NCI-H2029 (cell line): Measurements from ENCODE around the gene PKN1.

Experiments used
- DNase-seq: peaks from one replicate; lab custom pipeline; 2025; lab: John Stamatoyannopoulos, UW

PKN1 gene

DNA sequence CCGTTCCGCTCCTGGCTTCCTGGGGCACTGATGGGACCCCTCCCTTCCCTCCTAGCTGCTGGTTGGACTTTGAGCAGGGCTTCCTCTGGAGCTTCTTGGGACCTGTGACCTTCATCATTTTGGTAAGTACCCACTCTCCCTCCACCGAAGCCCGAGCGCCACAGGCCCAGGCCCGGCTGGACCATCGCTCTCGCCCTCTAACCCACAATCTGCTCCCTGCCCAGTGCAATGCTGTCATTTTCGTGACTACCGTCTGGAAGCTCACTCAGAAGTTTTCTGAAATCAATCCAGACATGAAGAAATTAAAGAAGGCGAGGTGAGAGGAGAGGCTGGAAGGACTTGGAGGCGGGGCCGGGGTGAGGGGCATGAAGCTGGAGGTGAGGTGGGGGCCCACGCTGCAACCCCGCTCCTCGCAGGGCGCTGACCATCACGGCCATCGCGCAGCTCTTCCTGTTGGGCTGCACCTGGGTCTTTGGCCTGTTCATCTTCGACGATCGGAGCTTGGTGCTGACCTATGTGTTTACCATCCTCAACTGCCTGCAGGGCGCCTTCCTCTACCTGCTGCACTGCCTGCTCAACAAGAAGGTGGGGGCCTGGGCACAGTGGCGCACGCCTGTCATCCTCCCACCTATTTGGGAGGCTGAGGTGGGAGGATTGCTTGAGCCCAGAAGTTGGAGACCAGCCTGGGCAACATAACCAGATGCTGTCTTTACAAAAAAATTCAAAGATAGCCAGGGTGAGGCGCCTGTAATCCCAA lies 26.3 kb upstream of the PKN1 start:
- no peak for DNase-seq

- DNase-seq, result no peak
These were observed 25.3 kb upstream of the PKN1 start for GRCh38 chr19:14407605-14408484.

- DNase-seq, result no peak
These were observed 24.5 kb upstream of the PKN1 start for GRCh38 chr19:14408491-14409145.

DNA sequence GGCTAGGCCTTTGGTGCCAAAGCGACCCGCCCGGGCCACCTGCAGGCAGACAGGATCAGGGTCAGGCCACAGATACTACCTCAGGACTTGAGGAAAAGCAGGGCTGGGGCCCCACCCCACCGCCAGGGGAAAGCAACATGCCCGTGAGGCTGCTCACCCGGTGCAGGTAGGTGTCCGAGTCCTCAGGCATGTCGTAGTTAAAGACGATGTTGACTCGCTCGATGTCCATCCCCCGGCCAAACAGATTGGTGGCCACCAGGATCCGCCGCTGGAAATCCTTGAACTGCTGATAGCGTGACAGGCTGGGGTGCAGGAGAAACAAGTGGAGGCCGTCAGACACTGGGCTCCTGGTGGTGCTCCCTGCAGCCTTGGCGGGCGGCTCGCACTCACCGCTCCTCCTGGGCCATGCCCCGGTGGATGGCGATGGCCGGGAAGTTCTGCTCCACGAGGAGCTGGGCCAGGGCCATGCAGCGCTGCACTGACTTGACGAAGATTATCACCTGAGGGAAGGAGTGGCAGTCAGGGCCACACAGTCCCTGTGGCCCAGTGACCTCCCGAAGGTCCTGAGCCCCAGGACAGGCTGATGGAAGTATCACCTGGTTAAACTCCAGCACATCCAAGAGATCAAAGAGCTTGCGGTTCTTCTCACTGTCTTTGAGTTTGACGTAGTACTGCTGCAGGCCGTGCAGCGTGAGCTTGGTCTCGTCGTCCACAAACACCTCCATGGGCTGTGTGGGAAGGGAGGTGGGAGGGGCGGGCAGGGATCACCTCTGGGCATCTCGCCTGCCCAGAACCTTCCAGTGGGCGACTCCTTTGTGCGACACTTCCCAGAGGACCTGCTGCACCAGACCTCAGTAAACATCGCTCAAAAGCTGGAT lies 23.7 kb upstream of the PKN1 start:
- DNase-seq, result no peak

DNA sequence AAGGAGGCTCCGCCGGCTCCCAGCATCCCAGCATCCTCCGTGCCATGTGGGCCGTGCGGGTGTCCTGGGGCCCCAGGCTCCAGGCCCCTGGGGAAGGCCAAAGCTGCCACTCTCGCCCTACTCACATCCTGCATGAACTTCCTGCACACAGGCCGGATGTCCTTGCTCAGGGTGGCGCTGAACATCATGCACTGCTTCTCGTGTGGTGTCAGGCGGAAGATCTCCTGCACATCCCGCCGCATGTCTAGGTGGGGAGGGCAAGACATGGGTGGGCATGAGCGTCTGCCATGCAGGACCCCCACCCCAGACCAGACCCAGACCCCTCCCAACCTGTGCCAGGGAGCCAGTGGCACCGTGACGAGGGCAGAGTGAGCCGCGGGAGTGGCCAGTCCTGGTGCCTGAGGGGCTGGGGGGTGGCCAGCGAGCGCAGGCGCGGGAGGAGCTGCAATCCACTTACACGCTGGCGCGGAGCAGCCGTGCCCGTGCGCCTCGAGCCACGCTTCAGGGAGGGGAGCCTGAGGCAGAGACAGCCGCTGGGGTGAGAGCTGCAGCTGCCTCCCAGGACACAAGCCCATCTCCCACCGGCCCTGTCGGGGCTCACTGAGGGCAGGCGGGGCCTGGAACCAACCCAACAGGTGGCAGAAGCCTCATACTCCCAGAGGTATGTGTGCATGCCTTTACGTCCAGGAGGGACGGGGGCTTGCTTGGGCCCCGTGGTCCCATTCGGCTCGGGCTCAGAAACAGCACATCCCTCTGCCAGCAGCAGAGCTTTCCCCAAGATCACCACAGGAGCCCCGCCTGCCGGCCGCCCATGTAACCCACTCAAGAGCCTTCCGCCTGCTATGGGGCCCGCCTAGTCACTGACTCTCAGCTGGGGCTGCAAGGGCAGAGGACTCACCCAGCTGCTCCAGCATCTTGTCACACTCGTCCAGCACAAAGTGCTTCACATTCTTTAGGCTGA lies 22.7 kb upstream of the PKN1 start:
- no peak for DNase-seq

DNA sequence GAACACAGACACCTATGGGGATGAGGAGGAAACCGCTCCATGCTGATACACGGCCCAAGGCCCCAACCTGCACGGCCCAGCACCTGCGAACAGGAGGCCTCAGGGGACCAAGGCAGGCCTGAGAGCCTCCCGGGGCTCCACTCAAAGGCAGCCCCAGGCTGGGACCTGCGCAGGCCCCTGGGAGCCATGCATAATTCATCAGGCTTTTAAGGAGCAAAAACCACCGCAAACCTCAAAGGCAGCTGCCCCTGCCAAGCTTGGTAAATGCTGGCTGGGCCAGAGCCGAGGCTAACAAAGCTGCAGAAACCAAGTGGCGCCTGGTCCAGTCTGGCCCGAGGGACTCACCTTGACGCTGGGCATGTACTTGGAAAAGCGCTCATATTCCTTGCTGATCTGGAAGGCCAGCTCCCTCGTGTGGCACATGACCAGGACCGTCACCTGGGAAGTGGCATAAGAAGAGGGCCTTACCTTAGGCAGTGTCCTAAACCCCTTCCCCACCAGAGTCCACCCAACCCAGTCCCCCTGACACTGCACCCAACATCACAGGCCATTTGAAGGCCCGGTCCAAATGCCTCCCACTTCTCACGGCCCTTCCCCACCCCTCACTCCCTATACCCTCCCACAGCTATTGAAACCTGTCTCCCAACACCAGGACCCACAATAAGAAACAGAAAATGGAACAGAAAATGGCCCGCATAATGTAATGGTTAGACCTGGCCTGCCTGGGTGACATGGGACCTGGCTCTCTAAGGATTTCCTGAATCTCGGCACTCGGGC lies 21.8 kb upstream of the PKN1 start:
- DNase-seq, result no peak

- DNase-seq, result no peak
These were observed 21.2 kb upstream of the PKN1 start for GRCh38 chr19:14411938-14412245.

- no peak for DNase-seq
These were observed 20.6 kb upstream of the PKN1 start for GRCh38 chr19:14412324-14412995.

GRCh38 chr19:14412996-14413692 lies 20.0 kb upstream of the PKN1 start:
- no peak for DNase-seq

GRCh38 chr19:14413693-14414181 lies 19.4 kb upstream of the PKN1 start:
- DNase-seq, result no peak

DNA sequence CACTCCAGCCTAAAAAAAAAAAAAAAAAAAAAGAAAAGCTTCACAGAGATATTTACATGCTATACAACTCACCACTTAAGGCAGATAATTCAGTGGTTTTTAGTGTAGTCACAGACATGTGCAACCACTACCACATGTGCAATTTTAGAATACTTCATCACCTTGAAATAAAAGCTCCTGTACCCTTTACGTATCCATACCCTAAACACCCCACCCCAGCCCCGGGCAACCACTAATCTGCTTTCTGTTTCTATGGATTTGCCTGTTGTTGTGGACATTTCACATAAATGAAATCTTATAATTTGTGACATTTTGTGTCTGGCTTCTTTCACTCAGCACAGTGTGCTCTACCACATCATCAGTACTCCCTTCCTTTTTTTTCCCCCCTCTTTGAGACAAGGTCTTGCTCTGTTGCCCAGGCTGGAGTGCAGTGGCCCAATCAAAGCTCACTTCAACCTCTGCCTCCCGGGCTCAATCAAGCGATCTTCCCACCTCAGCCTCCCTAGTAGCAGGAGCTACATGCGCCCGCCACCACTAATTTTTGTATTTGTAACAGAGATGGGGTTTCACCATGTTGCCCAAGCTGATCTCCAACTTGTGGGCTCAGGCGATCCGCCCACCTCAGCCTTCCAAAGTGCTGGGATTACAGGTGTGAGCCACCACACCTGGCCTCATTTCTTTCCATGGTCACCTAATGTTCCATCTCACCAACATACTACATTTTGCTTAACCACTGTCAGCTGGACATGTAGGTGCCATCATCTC lies 18.0 kb upstream of the PKN1 start:
- no peak for DNase-seq

DNA sequence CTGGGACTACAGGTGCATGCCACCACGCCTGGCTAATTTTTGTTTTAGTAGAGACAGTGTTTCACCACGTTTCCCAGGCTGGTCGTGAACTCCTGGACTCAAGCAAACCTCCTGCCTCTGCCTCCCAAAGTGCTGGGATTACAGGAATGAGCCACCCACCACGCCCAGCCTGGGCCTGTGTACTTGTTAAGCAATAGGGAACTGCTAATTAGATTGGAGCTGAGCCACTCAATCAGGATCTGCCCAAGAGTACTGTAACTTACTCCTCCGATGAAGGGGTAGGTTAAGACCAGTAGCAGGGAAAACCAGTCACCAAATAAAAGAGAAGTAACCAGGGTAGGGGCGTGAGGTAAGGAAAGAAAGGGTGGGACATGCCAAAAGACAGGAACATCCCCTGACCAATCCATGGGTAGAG lies 16.3 kb upstream of the PKN1 start:
- no peak for DNase-seq

DNA sequence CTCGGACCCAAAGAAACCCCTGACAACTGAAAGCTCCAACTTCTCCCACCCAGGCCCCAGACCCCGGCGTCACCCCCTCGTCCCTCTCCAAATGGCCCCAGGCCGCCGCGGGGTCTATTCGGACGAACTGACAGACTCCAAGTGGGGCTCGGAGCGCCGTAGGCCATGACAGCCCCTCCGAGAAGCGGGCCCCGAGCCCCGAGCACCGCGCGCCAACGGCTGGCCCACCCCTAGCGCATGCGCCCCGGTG lies 14.3 kb upstream of the PKN1 start:
- DNase-seq, result no peak

DNA sequence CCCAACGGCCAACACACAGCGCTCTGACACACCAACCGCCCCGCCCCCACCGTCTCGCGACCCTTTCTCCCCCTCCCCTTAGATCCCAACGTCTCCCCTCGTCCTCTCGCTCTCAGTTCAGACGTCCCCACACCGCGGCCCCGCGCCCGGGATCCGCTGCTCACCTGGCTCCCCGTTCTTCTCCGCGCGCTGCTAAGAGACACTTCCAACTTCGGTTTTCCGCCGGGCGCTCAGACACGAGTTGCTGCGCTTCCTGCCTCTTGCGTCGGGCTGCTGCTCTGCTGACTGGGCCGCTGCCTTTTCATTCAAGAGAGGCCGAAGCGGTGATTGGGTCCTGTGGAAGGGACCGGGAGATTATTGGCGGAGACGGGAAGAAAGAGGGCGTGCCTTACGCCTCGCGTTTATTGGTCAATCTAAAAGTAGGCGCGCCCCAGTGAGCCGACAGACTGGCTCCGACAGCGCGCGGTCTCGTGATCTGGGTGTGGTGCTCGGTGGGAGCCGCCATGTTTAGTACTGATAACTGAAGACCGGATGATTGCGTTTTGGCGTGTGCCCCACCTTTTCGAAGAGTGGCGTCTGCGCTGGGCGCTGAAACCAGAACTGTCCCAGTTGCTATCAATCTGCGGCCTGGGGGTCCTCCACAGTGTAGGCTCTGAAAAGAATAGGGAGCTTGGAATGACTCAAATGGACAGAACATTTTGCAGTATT lies 13.8 kb upstream of the PKN1 start, which contains the start of gene DDX39A:
Gene DDX39A, minus strand, starts transcription at position 236 of the 708 bp plus-strand sequence. CDS start 6,121 bp downstream, outside the sequence.
- DNase-seq, result peak; percentile 99

- no peak for DNase-seq
These were observed 7.4 kb upstream of the PKN1 start for GRCh38 chr19:14425696-14426138.

DNA sequence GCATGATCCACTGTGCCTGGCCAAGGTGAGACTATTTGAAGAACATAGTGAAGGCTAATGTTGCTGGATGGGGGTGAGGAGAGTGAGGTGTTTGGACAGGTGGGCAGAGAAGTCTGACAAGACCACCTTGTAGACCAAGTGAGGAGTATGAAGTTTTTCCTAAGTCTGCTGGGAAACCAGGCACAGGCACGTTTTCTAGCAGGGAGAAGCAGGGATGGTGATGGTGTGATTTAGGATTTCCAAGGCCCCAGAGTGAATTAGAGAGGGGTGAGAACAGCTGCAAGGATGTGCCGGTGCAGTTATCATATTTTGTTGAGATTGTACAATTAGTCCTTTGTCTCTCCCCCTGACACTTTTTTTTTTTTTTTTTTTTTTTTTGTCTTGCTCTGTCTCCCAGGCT lies 5.6 kb upstream of the PKN1 start:
- DNase-seq, result no peak

DNA sequence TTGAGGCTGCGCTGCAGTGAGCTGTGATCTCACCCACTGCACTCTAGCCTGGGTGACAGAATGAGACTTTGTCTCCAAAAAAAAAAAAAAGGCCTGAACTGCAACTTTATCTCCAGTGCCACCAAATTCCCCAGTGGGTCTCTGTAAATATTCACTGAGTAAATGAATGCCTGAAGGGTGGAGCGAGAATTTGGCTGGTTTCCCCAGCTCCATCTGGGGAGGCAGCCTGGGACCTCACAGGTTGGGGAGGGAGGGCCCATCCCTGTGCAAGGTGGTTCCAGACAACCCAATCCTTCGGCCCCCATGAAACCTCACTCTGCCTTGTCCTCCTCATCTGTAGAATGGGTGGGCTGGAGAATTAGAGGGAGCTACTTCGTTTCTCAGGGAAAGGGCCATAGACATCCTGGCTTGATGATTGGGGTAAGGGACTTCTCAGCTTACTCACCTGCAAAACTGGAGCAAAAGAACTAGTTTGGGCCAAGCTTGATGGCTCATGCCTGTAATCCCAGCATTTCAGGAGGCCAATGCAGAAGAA lies 4.2 kb upstream of the PKN1 start:
- no peak for DNase-seq
